ENCODE measurements around the gene CCL19. TPM values are rescaled to one million over a fixed set of nuclear protein-coding genes. Genes with fewer than 3 reads are reported as not detected.
A peak's percentile ranks its signal among the peaks of the same experiment; 100 is the strongest.

Gene CCL19
- total and polyA plus RNA-seq, 2 donors (not counting 3 experiments of a cell fraction or from before 2014, with no cell fraction given), result not detected

DNA sequence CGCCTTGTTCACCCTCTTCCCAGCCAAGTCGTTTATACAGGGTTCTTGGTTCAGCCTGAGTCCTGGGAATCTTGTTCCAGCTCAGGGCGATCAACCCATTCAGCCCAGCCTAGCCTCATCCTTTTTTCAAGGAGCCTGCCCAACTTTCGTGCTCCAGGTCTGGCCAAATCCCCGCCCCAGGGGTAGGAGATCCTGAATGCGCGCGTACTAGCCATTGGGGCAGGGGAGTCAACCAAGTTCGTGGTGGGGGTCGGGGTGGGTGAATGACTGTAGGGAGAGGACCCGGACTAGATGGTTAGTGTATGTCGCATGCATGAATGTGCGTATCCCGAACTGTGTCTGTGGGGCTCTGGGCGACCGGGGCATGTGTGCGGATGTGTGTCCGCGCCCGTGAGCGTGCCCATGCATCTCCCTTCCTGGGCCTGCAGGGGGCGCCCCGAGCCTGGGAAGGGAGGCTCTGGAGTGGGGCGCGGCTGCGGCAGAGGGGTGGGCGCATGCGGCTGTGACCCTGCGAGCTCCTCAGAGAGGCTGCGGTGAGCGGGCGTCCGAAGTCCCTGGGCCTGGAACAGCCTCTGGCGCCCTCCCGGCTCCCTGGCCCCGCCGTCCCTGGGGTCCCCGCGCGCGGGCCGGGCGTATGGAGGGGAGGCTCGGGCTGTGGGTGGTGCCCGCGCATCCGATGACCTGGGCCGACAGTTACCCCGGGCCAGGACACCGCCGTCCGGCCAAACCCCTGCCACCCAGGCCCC lies 10.1 kb upstream of the CCL19 start:
- no TSS peak for BruUV-seq (replicated peaks)
- H3K27me3 ChIP-seq (ENCODE audit: control insufficient read depth in 2 of 2, insufficient read depth in 2 of 2, low read length in 2 of 2), result peaks cover 18 to 30% of the 10 kb centered on the region in 2 experiments
- H3K9me3 ChIP-seq (replicated peaks; ENCODE audit: control insufficient read depth, insufficient read depth, low read length), result no peaks in the 10 kb centered on the region
- peaks cover 4% of the 10 kb centered on the region for H3K4me1 ChIP-seq (ENCODE audit: control insufficient read depth, extremely low read depth, insufficient read depth, low read length)
- dilution Hi-C loops (cut with MboI; ENCODE audit: extremely low pct_ligation_motif_present, low sequenced_read_pairs) (no loop called here), intact Hi-C loops (cut with micrococcal nuclease) (no loop called here)
- no peak for TF ChIP-seq MAX (IDR thresholded peaks at IDR 0.05; ENCODE audit: insufficient read depth, insufficient read length)
- TF ChIP-seq, protein P1, sequence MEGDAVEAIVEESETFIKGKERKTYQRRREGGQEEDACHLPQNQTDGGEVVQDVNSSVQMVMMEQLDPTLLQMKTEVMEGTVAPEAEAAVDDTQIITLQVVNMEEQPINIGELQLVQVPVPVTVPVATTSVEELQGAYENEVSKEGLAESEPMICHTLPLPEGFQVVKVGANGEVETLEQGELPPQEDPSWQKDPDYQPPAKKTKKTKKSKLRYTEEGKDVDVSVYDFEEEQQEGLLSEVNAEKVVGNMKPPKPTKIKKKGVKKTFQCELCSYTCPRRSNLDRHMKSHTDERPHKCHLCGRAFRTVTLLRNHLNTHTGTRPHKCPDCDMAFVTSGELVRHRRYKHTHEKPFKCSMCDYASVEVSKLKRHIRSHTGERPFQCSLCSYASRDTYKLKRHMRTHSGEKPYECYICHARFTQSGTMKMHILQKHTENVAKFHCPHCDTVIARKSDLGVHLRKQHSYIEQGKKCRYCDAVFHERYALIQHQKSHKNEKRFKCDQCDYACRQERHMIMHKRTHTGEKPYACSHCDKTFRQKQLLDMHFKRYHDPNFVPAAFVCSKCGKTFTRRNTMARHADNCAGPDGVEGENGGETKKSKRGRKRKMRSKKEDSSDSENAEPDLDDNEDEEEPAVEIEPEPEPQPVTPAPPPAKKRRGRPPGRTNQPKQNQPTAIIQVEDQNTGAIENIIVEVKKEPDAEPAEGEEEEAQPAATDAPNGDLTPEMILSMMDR (IDR thresholded peaks at IDR 0.05; ENCODE audit: extremely low read depth in 1 of 2, insufficient read depth in 1 of 2, low read depth in 1 of 2, low read length in 2 of 2), result peak; percentile 95 to 96
- H3K9me1 ChIP-seq (replicated peaks; ENCODE audit: control insufficient read depth, extremely low read depth, insufficient read depth, low read length), result no peaks in the 10 kb centered on the region
- FAIRE-seq, result peak; percentile 26
- no peak overlapping the region for H3K27ac ChIP-seq (ENCODE audit: insufficient read depth, low read depth, low read length)
- peak overlapping the region; percentile 8 for H3K9ac ChIP-seq (replicated peaks; ENCODE audit: extremely low read depth, insufficient read depth, low read length)
- H3K4me2 ChIP-seq (ENCODE audit: insufficient read depth, low read length), result peak overlapping the region; percentile 87
- DNase-seq (ENCODE audit: low read depth, low spot score), result peak; percentile 55
- H2AFZ ChIP-seq (ENCODE audit: low read depth, low read length), result peak overlapping the region; percentile 90
- H3K36me3 ChIP-seq (ENCODE audit: control insufficient read depth in 2 of 2, extremely low read depth in 1 of 2, insufficient read depth in 2 of 2, low read length in 2 of 2), result no peaks in the 10 kb centered on the region
- H4K20me1 ChIP-seq (replicated peaks; ENCODE audit: control insufficient read depth, extremely low read depth, insufficient read depth, low read length), result no peaks in the 10 kb centered on the region
- ChIA-PET CTCF (interaction anchor here (0.7 to 3.7 kb wide), 12 partner anchors 9 to 350 kb away, joined by 3 to 92 read pairs (median 5); partner anchors contain the start of gene CCL21), POLR2A (no interaction called here)
- H3K79me2 ChIP-seq (ENCODE audit: control insufficient read depth, insufficient read depth, low read length), result no peaks in the 10 kb centered on the region
- peak overlapping the region; percentile 46 to 73 (median 66) for H3K4me3 ChIP-seq (replicated peaks in 1 of 3; ENCODE audit: insufficient read depth in 1 of 3, low read depth in 1 of 3, low read length in 3 of 3)

- dilution Hi-C loops (cut with MboI; ENCODE audit: extremely low pct_ligation_motif_present, low sequenced_read_pairs) (no loop called here), intact Hi-C loops (cut with micrococcal nuclease) (no loop called here)
- ChIA-PET POLR2A (no interaction called here), CTCF (interaction anchor here (3.3 kb wide), 1 partner anchor 8 kb away, joined by 11 read pairs; no protein-coding TSS in a partner anchor)
- Histone ChIP-seq H3K4me1 (ENCODE audit: control insufficient read depth, extremely low read depth, insufficient read depth, low read length) (no peaks in the 10 kb centered on the region), H3K9me3 (replicated peaks; ENCODE audit: control insufficient read depth, insufficient read depth, low read length) (no peaks in the 10 kb centered on the region), H3K9me1 (replicated peaks; ENCODE audit: control insufficient read depth, extremely low read depth, insufficient read depth, low read length) (no peaks in the 10 kb centered on the region), H3K4me2 (ENCODE audit: insufficient read depth, low read length) (no peak overlapping the region), H3K4me3 (replicated peaks in 1 of 3; ENCODE audit: insufficient read depth in 1 of 3, low read depth in 1 of 3, low read length in 3 of 3) (no peak overlapping the region), H2AFZ (ENCODE audit: low read depth, low read length) (no peak overlapping the region), H3K36me3 (ENCODE audit: control insufficient read depth in 2 of 2, extremely low read depth in 1 of 2, insufficient read depth in 2 of 2, low read length in 2 of 2) (no peaks in the 10 kb centered on the region), H3K27me3 (ENCODE audit: control insufficient read depth in 2 of 2, insufficient read depth in 2 of 2, low read length in 2 of 2) (peaks cover 10 to 18% of the 10 kb centered on the region in 2 experiments), H3K9ac (replicated peaks; ENCODE audit: extremely low read depth, insufficient read depth, low read length) (no peak overlapping the region), H3K27ac (ENCODE audit: insufficient read depth, low read depth, low read length) (no peak overlapping the region), H3K79me2 (ENCODE audit: control insufficient read depth, insufficient read depth, low read length) (no peaks in the 10 kb centered on the region), H4K20me1 (replicated peaks; ENCODE audit: control insufficient read depth, extremely low read depth, insufficient read depth, low read length) (no peaks in the 10 kb centered on the region)
- no TSS peak for BruUV-seq (replicated peaks)
- no peak for TF ChIP-seq MYC (IDR thresholded peaks at IDR 0.05; ENCODE audit: low read depth, low read length)
- no peak for TF ChIP-seq POLR2AphosphoS5 (IDR thresholded peaks at IDR 0.05; ENCODE audit: insufficient read depth, low read depth, low read length)
- TF ChIP-seq MAX (IDR thresholded peaks at IDR 0.05; ENCODE audit: insufficient read depth, insufficient read length), result no peak
- TF ChIP-seq, protein P1 (IDR thresholded peaks at IDR 0.05; ENCODE audit: extremely low read depth in 1 of 2, insufficient read depth in 1 of 2, low read depth in 1 of 2, low read length in 2 of 2), result no peak
- TF ChIP-seq GATA2 (IDR thresholded peaks at IDR 0.05; ENCODE audit: insufficient read depth, insufficient read length, low read depth, low read length), result no peak
- no peak for TF ChIP-seq FOS (IDR thresholded peaks at IDR 0.05; ENCODE audit: borderline replicate concordance, insufficient read depth, low read length)
- no peak for TF ChIP-seq EZH2 (IDR thresholded peaks at IDR 0.05; ENCODE audit: borderline replicate concordance, low read depth, low read length, severe bottlenecking)
- no peak for TF ChIP-seq POLR2A (IDR thresholded peaks at IDR 0.05; ENCODE audit: low read depth, low read length)
- no peak for TF ChIP-seq JUN (IDR thresholded peaks at IDR 0.05; ENCODE audit: borderline replicate concordance, insufficient read depth, insufficient read length, low read depth)
- FAIRE-seq (no peak), DNase-seq (ENCODE audit: low read depth, low spot score) (no peak)
Measured at GRCh38 chr9:34694811-34695210, 3.7 kb upstream of the CCL19 start.

Measured in endothelial cell of umbilical vein (primary cell).